ENCODE data around the gene OCEL1.
"Not testable (repeated sequence)": the region's sequence is repeated elsewhere in the genome, so short reads cannot be mapped to it uniquely, and the experiment has no call there.

Gene OCEL1

DNA sequence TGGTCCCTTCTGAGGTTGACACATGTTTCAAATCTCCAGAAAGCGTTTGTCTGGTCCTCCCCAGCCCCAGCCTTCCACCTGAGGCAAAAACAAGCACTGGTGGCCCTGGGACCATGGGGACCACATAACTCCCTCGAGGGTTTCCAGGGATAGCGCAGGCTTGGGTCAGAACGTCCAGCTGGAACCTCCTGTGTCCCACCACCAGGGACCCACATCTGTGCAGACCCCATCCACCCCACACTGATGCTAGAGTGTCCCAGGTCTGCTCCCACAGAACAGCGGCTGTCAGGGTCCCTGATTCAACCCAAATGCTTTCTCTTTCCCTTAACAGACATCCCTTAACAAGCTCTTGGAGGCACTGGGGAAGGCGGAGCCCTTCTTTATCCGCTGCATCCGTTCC, 40.4 kb upstream of the OCEL1 start:
- ChIA-PET POLR2A (no interaction called here), CTCF (no interaction called here)
- Histone ChIP-seq H3K9me3 (ENCODE audit: control extremely low read depth in 1 of 5, control insufficient read depth in 4 of 5, insufficient read depth in 2 of 5, low read depth in 1 of 5, low read length in 4 of 5) (no peaks in the 10 kb centered on the region), H3K4me3 (ENCODE audit: control insufficient read depth in 1 of 7, extremely low read depth in 1 of 7, insufficient read depth in 4 of 7, low read depth in 2 of 7, low read length in 6 of 7) (no peak overlapping the region), H3K27me3 (replicated peaks in 2 of 5; ENCODE audit: control insufficient read depth in 4 of 5, insufficient read depth in 5 of 5, low read length in 4 of 5) (no peaks in the 10 kb centered on the region), H3K36me3 (ENCODE audit: control insufficient read depth in 4 of 4, insufficient read depth in 4 of 4, low read length in 3 of 4) (peaks cover 21 to 60% (median 46%) of the 10 kb centered on the region in 4 experiments), H3K27ac (ENCODE audit: insufficient read depth in 1 of 2, low read depth in 1 of 2, low read length in 2 of 2, poor library complexity in 1 of 2, severe bottlenecking in 2 of 2) (no peak overlapping the region), H3K4me1 (ENCODE audit: control extremely low read depth in 1 of 4, control insufficient read depth in 4 of 4, insufficient read depth in 4 of 4, low read length in 3 of 4) (peaks cover 0 to 27% (median 23%) of the 10 kb centered on the region in 4 experiments)
- DNase-seq = no peak
- 91% methylated on average over 8 of the region's 8 CpGs for WGBS (ENCODE audit: insufficient coverage)

DNA sequence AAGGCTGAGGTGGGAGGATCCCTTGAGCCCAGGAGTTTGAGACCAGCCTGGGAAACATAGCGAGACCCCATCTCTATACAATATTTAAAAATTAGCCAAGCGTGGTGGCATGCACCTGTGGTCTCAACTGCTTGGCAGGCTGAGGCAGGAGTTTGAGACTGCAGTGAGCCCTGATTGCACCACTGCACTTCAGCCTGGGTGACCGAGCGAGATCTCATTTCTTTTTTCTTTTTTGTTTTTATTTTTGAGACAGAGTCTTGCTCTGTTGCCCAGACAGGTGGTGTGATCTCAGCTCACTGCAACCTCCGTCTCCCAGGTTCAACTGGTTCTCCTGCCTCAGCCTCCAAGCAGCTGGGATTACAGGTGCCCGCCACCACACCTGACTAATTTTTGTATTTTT, 34.3 kb upstream of the OCEL1 start:
- H3K27ac ChIP-seq (ENCODE audit: insufficient read depth in 1 of 2, low read depth in 1 of 2, low read length in 2 of 2, poor library complexity in 1 of 2, severe bottlenecking in 2 of 2); CTCF ChIA-PET; H3K4me1 ChIP-seq (ENCODE audit: control extremely low read depth in 1 of 4, control insufficient read depth in 4 of 4, insufficient read depth in 4 of 4, low read length in 3 of 4); H3K27me3 ChIP-seq (replicated peaks in 2 of 5; ENCODE audit: control insufficient read depth in 4 of 5, insufficient read depth in 5 of 5, low read length in 4 of 5); DNase-seq; H3K9me3 ChIP-seq (ENCODE audit: control extremely low read depth in 1 of 5, control insufficient read depth in 4 of 5, insufficient read depth in 2 of 5, low read depth in 1 of 5, low read length in 4 of 5); H3K4me3 ChIP-seq (ENCODE audit: control insufficient read depth in 1 of 7, extremely low read depth in 1 of 7, insufficient read depth in 4 of 7, low read depth in 2 of 7, low read length in 6 of 7); POLR2A ChIA-PET: not testable (repeated sequence)
- H3K36me3 ChIP-seq (ENCODE audit: control insufficient read depth in 4 of 4, insufficient read depth in 4 of 4, low read length in 3 of 4) = peaks cover 29 to 89% (median 66%) of the 10 kb centered on the region in 4 experiments
- WGBS (ENCODE audit: insufficient coverage) = 62% methylated on average over 2 of the region's 6 CpGs

DNA sequence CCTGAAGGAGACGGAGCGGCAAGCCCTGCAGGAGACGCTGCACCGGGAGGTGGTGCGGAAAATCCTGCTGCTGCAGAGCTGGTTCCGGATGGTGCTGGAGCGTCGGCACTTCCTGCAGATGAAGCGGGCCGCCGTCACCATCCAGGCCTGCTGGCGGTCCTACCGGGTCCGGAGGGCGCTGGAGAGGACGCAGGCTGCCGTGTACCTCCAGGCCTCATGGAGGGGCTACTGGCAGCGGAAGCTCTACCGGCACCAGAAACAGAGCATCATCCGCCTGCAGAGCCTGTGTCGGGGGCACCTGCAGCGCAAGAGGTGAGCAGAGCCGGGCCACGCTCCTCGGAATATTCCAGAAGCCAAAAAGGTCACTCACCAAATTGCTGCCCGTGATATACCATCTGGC, 33.3 kb upstream of the OCEL1 start:
- ChIA-PET CTCF (no interaction called here), POLR2A (interaction anchor here (0.7 kb wide), 1 partner anchor 75 kb away, joined by 3 read pairs; no protein-coding TSS in a partner anchor)
- Histone ChIP-seq H3K4me3 (ENCODE audit: control insufficient read depth in 1 of 7, extremely low read depth in 1 of 7, insufficient read depth in 4 of 7, low read depth in 2 of 7, low read length in 6 of 7) (no peak overlapping the region), H3K36me3 (ENCODE audit: control insufficient read depth in 4 of 4, insufficient read depth in 4 of 4, low read length in 3 of 4) (peaks cover 23 to 88% (median 64%) of the 10 kb centered on the region in 4 experiments), H3K27me3 (replicated peaks in 2 of 5; ENCODE audit: control insufficient read depth in 4 of 5, insufficient read depth in 5 of 5, low read length in 4 of 5) (no peaks in the 10 kb centered on the region), H3K27ac (ENCODE audit: insufficient read depth in 1 of 2, low read depth in 1 of 2, low read length in 2 of 2, poor library complexity in 1 of 2, severe bottlenecking in 2 of 2) (no peak overlapping the region), H3K9me3 (ENCODE audit: control extremely low read depth in 1 of 5, control insufficient read depth in 4 of 5, insufficient read depth in 2 of 5, low read depth in 1 of 5, low read length in 4 of 5) (no peaks in the 10 kb centered on the region), H3K4me1 (ENCODE audit: control extremely low read depth in 1 of 4, control insufficient read depth in 4 of 4, insufficient read depth in 4 of 4, low read length in 3 of 4) (no peaks in the 10 kb centered on the region)
- WGBS (ENCODE audit: insufficient coverage) = 98% methylated on average over 21 of the region's 26 CpGs
- DNase-seq = no peak

DNA sequence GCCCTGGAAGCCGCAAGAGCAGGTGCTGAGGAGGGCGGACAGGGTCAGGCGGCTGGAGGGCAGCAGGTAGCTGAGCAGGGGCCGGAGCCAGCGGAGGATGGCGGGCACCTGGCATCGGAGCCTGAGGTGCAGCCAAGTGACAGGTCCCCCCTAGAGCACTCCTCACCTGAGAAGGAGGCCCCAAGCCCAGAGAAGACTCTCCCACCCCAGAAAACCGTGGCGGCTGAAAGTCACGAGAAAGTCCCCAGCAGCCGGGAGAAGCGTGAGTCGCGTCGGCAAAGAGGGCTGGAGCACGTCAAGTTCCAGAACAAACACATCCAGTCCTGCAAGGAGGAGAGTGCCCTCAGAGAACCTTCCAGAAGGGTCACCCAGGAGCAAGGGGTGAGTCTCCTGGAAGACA, 31.4 kb upstream of the OCEL1 start:
- H3K27ac ChIP-seq (ENCODE audit: insufficient read depth in 1 of 2, low read depth in 1 of 2, low read length in 2 of 2, poor library complexity in 1 of 2, severe bottlenecking in 2 of 2) = no peak overlapping the region
- H3K4me3 ChIP-seq (ENCODE audit: control insufficient read depth in 1 of 7, extremely low read depth in 1 of 7, insufficient read depth in 4 of 7, low read depth in 2 of 7, low read length in 6 of 7) = no peak overlapping the region
- no peaks in the 10 kb centered on the region for H3K27me3 ChIP-seq (replicated peaks in 2 of 5; ENCODE audit: control insufficient read depth in 4 of 5, insufficient read depth in 5 of 5, low read length in 4 of 5)
- no peak for DNase-seq
- H3K9me3 ChIP-seq (ENCODE audit: control extremely low read depth in 1 of 5, control insufficient read depth in 4 of 5, insufficient read depth in 2 of 5, low read depth in 1 of 5, low read length in 4 of 5) = no peaks in the 10 kb centered on the region
- ChIA-PET CTCF (no interaction called here), POLR2A (no interaction called here)
- H3K4me1 ChIP-seq (ENCODE audit: control extremely low read depth in 1 of 4, control insufficient read depth in 4 of 4, insufficient read depth in 4 of 4, low read length in 3 of 4) = no peaks in the 10 kb centered on the region
- 96% methylated on average over 15 of the region's 16 CpGs for WGBS (ENCODE audit: insufficient coverage)
- peaks cover 24 to 83% (median 59%) of the 10 kb centered on the region in 4 experiments for H3K36me3 ChIP-seq (ENCODE audit: control insufficient read depth in 4 of 4, insufficient read depth in 4 of 4, low read length in 3 of 4)

DNA sequence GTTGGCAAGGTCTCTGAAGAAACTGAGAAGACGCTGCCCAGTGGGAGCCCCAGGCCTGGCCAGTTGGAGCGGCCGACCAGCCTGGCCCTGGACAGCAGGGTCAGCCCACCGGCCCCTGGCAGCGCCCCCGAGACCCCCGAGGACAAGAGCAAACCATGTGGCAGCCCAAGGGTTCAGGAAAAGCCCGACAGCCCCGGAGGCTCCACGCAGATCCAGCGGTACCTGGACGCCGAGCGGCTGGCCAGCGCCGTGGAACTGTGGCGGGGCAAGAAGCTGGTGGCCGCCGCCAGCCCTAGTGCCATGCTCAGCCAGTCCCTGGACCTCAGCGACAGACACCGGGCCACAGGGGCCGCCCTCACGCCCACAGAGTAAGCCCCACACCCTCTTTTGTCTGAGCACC, 30.9 kb upstream of the OCEL1 start:
- Histone ChIP-seq H3K9me3 (ENCODE audit: control extremely low read depth in 1 of 5, control insufficient read depth in 4 of 5, insufficient read depth in 2 of 5, low read depth in 1 of 5, low read length in 4 of 5) (no peaks in the 10 kb centered on the region), H3K4me1 (ENCODE audit: control extremely low read depth in 1 of 4, control insufficient read depth in 4 of 4, insufficient read depth in 4 of 4, low read length in 3 of 4) (no peaks in the 10 kb centered on the region), H3K27me3 (replicated peaks in 2 of 5; ENCODE audit: control insufficient read depth in 4 of 5, insufficient read depth in 5 of 5, low read length in 4 of 5) (no peaks in the 10 kb centered on the region), H3K4me3 (ENCODE audit: control insufficient read depth in 1 of 7, extremely low read depth in 1 of 7, insufficient read depth in 4 of 7, low read depth in 2 of 7, low read length in 6 of 7) (no peak overlapping the region), H3K27ac (ENCODE audit: insufficient read depth in 1 of 2, low read depth in 1 of 2, low read length in 2 of 2, poor library complexity in 1 of 2, severe bottlenecking in 2 of 2) (no peak overlapping the region), H3K36me3 (ENCODE audit: control insufficient read depth in 4 of 4, insufficient read depth in 4 of 4, low read length in 3 of 4) (peaks cover 23 to 81% (median 58%) of the 10 kb centered on the region in 4 experiments)
- ChIA-PET CTCF (no interaction called here), POLR2A (no interaction called here)
- over 99% methylated on average over 23 of the region's 23 CpGs for WGBS (ENCODE audit: insufficient coverage)
- DNase-seq = no peak

DNA sequence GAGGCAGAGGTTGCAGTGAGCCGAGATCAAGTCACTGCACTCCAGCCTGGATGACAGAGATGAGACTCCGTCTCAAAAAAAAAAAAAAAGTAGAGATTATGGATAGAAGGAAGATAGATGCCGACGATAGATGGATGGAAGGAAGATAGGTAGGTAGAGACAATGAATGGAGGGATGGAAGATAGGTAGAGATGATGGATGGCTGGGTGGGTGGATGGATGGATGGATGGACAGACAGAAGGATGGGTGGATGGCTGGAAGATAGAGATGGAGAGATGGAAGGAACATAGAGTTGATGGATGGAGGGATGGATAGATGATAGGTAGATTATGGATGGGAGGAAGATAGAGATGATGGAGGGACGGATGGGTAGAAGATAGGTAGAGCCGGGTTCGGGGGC, 29.4 kb upstream of the OCEL1 start:
- 100% methylated on average over 4 of the region's 7 CpGs for WGBS (ENCODE audit: insufficient coverage)
- ChIA-PET CTCF (no interaction called here), POLR2A (no interaction called here)
- peaks cover 19 to 81% (median 59%) of the 10 kb centered on the region in 4 experiments for H3K36me3 ChIP-seq (ENCODE audit: control insufficient read depth in 4 of 4, insufficient read depth in 4 of 4, low read length in 3 of 4)
- no peak overlapping the region for H3K4me3 ChIP-seq (ENCODE audit: control insufficient read depth in 1 of 7, extremely low read depth in 1 of 7, insufficient read depth in 4 of 7, low read depth in 2 of 7, low read length in 6 of 7)
- no peaks in the 10 kb centered on the region for H3K4me1 ChIP-seq (ENCODE audit: control extremely low read depth in 1 of 4, control insufficient read depth in 4 of 4, insufficient read depth in 4 of 4, low read length in 3 of 4)
- no peak overlapping the region for H3K27ac ChIP-seq (ENCODE audit: insufficient read depth in 1 of 2, low read depth in 1 of 2, low read length in 2 of 2, poor library complexity in 1 of 2, severe bottlenecking in 2 of 2)
- H3K9me3 ChIP-seq (ENCODE audit: control extremely low read depth in 1 of 5, control insufficient read depth in 4 of 5, insufficient read depth in 2 of 5, low read depth in 1 of 5, low read length in 4 of 5) = no peaks in the 10 kb centered on the region
- no peaks in the 10 kb centered on the region for H3K27me3 ChIP-seq (replicated peaks in 2 of 5; ENCODE audit: control insufficient read depth in 4 of 5, insufficient read depth in 5 of 5, low read length in 4 of 5)
- no peak for DNase-seq

DNA sequence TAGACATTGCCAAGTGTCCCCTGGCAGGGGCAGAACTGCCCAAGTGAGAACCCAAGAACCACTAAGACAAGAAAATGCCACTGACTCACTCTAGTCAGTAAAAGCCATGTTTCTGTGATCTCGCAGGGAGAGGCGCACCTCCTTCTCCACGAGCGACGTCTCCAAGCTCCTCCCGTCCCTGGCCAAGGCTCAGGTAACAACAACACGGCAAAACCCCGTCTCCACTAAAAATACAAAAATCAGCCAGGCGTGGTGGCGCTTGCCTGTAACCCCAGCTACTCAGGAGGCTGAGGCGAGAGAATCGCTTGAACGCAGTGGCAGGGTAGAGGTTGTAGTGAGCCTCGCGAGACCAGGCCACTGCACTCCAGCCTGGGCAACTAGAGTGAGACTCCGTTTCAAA, 28.4 kb upstream of the OCEL1 start:
- no peaks in the 10 kb centered on the region for H3K27me3 ChIP-seq (replicated peaks in 2 of 5; ENCODE audit: control insufficient read depth in 4 of 5, insufficient read depth in 5 of 5, low read length in 4 of 5)
- H3K27ac ChIP-seq (ENCODE audit: insufficient read depth in 1 of 2, low read depth in 1 of 2, low read length in 2 of 2, poor library complexity in 1 of 2, severe bottlenecking in 2 of 2) = no peak overlapping the region
- no peak for DNase-seq
- no peak overlapping the region for H3K4me3 ChIP-seq (ENCODE audit: control insufficient read depth in 1 of 7, extremely low read depth in 1 of 7, insufficient read depth in 4 of 7, low read depth in 2 of 7, low read length in 6 of 7)
- POLR2A ChIA-PET = no interaction called here
- H3K9me3 ChIP-seq (ENCODE audit: control extremely low read depth in 1 of 5, control insufficient read depth in 4 of 5, insufficient read depth in 2 of 5, low read depth in 1 of 5, low read length in 4 of 5) = no peaks in the 10 kb centered on the region
- WGBS (ENCODE audit: insufficient coverage) = 95% methylated on average over 10 of the region's 16 CpGs
- H3K4me1 ChIP-seq (ENCODE audit: control extremely low read depth in 1 of 4, control insufficient read depth in 4 of 4, insufficient read depth in 4 of 4, low read length in 3 of 4) = no peaks in the 10 kb centered on the region
- CTCF ChIA-PET = no interaction called here
- H3K36me3 ChIP-seq (ENCODE audit: control insufficient read depth in 4 of 4, insufficient read depth in 4 of 4, low read length in 3 of 4) = peaks cover 22 to 84% (median 63%) of the 10 kb centered on the region in 4 experiments

Measured in common myeloid progenitor, CD34-positive (primary cell).